ENCODE data around the gene RPS6KA2.

- no peak for TF ChIP-seq CTCF (IDR thresholded peaks at IDR 0.05)
- no peak for TF ChIP-seq EP300 (IDR thresholded peaks at IDR 0.05)
These were observed 156.8 kb downstream of the RPS6KA2 start for GRCh38 chr6:166470029-166470862.
